WTC11 (cell line): Measurements from ENCODE around the gene KLF13. TPM values are rescaled to one million over a fixed set of nuclear protein-coding genes. Genes with fewer than 3 reads are reported as not detected.

Experiments used
- ATAC-seq: fragments of 200-7000 bp; cut with Tn5 transposase; 2 replicates; pipeline ENCODE4 v1.10.0; 2021; ENCODE audit warnings: mild to moderate bottlenecking, moderate library complexity
- CTCF ChIA-PET: fragments of 300-600 bp; sonication (Branson Sonifier 250); formaldehyde crosslinking; loops from one replicate; lab custom pipeline; 2021; ENCODE audit warnings: antibody characterized with exemption; lab: Charles Lee
- POLR2A ChIA-PET: fragments of 350-600 bp; sonication (Branson Sonifier 250); formaldehyde crosslinking; loops from one replicate; lab custom pipeline; 2021; ENCODE audit warnings: antibody characterized with exemption; lab: Charles Lee
- DNase-seq: peaks from one replicate; pipeline ENCODE4 v3.0.0; 2021; ENCODE audit warnings: low spot score
- H3K27ac Mint-ChIP-seq: 2 replicates; pipeline ENCODE4 v1.8.0; 2021; ENCODE audit warnings: mixed read lengths
- H3K27me3 Mint-ChIP-seq: 2 replicates; pipeline ENCODE4 v1.8.0; 2021; ENCODE audit warnings: low read depth, mild to moderate bottlenecking, moderate library complexity, mixed read lengths
- H3K36me3 Mint-ChIP-seq: 2 replicates; pipeline ENCODE4 v1.8.0; 2021; ENCODE audit warnings: mixed read lengths
- H3K4me1 Mint-ChIP-seq: 2 replicates; pipeline ENCODE4 v1.8.0; 2022; ENCODE audit warnings: mixed read lengths
- H3K4me3 Mint-ChIP-seq: 2 replicates; pipeline ENCODE4 v1.8.0; 2021; ENCODE audit warnings: mild to moderate bottlenecking, moderate library complexity, mixed read lengths
- H3K9me3 Mint-ChIP-seq: 2 replicates; pipeline ENCODE4 v1.8.0; 2021; ENCODE audit warnings: mixed read lengths
- ATF3 ChIP-seq: sonication (generic); formaldehyde crosslinking; conservative IDR thresholded peaks from 2 replicates; pipeline ENCODE4 v1.8.1; 2022; ENCODE audit warnings: mild to moderate bottlenecking, missing genetic modification reagents
- CREM ChIP-seq: sonication (generic); formaldehyde crosslinking; IDR thresholded peaks from 2 replicates; pipeline ENCODE4 v1.8.1; 2022; ENCODE audit warnings: mild to moderate bottlenecking, missing genetic modification reagents, moderate library complexity
- E2F5 ChIP-seq: sonication (generic); formaldehyde crosslinking; IDR thresholded peaks from 2 replicates; pipeline ENCODE4 v1.8.1; 2022; ENCODE audit warnings: mild to moderate bottlenecking, moderate library complexity, missing genetic modification reagents
- ELF4 ChIP-seq: sonication (generic); formaldehyde crosslinking; IDR thresholded peaks from 2 replicates; pipeline ENCODE4 v1.8.1; 2022; ENCODE audit warnings: low read depth, mild to moderate bottlenecking, moderate library complexity, missing genetic modification reagents
- FOXP1 ChIP-seq: sonication (generic); formaldehyde crosslinking; IDR thresholded peaks from 2 replicates; pipeline ENCODE4 v1.8.0; 2022; ENCODE audit warnings: missing genetic modification reagents, mild to moderate bottlenecking, moderate library complexity, borderline replicate concordance
- MAX ChIP-seq: sonication (generic); formaldehyde crosslinking; IDR thresholded peaks from 2 replicates; pipeline ENCODE4 v1.8.0; 2022; ENCODE audit warnings: mild to moderate bottlenecking, missing genetic modification reagents
- MYBL2 ChIP-seq: sonication (generic); formaldehyde crosslinking; IDR thresholded peaks from 2 replicates; pipeline ENCODE4 v1.8.1; 2023; ENCODE audit warnings: mild to moderate bottlenecking, moderate library complexity, missing genetic modification reagents
- NFATC4 ChIP-seq: fragments of 250-450 bp; sonication (Bioruptor Pico); IDR thresholded peaks from 2 replicates; pipeline ENCODE4 v1.9.0; 2021; ENCODE audit warnings: mild to moderate bottlenecking
- NR3C1 ChIP-seq: sonication (generic); formaldehyde crosslinking; conservative IDR thresholded peaks from 2 replicates; pipeline ENCODE4 v1.8.1; 2023; ENCODE audit warnings: low read depth, mild to moderate bottlenecking, missing genetic modification reagents
- RORB ChIP-seq: fragments of 250-450 bp; sonication (Bioruptor Pico); IDR thresholded peaks from 2 replicates; pipeline ENCODE4 v1.9.0; 2021; ENCODE audit warnings: mild to moderate bottlenecking
- SMAD3 ChIP-seq: sonication (generic); formaldehyde crosslinking; IDR thresholded peaks from 2 replicates; pipeline ENCODE4 v1.8.0; 2022; ENCODE audit warnings: missing genetic modification reagents, mild to moderate bottlenecking, borderline replicate concordance
- SOX15 ChIP-seq: fragments of 250-450 bp; sonication (Bioruptor Pico); IDR thresholded peaks from 2 replicates; pipeline ENCODE4 v1.9.0; 2021; ENCODE audit warnings: mild to moderate bottlenecking
- TEAD1 ChIP-seq: sonication (generic); formaldehyde crosslinking; IDR thresholded peaks from 2 replicates; pipeline ENCODE4 v1.8.0; 2022; ENCODE audit warnings: mild to moderate bottlenecking, missing genetic modification reagents
- TP53 ChIP-seq: sonication (generic); formaldehyde crosslinking; IDR thresholded peaks from 2 replicates; pipeline ENCODE4 v1.8.1; 2023; ENCODE audit warnings: mild to moderate bottlenecking, missing genetic modification reagents
- ZNF219 ChIP-seq: sonication (generic); formaldehyde crosslinking; IDR thresholded peaks from 2 replicates; pipeline ENCODE4 v1.8.0; 2023; ENCODE audit warnings: missing genetic modification reagents, mild to moderate bottlenecking, borderline replicate concordance
- ZNF317 ChIP-seq: sonication (generic); formaldehyde crosslinking; IDR thresholded peaks from 2 replicates; pipeline ENCODE4 v1.8.1; 2023; ENCODE audit warnings: low read depth, mild to moderate bottlenecking, moderate library complexity, missing genetic modification reagents, borderline replicate concordance
- ZNF396 ChIP-seq: fragments of 250-450 bp; sonication (Bioruptor Pico); IDR thresholded peaks from 2 replicates; pipeline ENCODE4 v1.8.0; 2021; ENCODE audit warnings: mild to moderate bottlenecking, moderate library complexity, borderline replicate concordance
- ZNF416 ChIP-seq: fragments of 250-450 bp; sonication (Bioruptor Pico); IDR thresholded peaks from 2 replicates; pipeline ENCODE4 v1.9.0; 2021; ENCODE audit warnings: mild to moderate bottlenecking, inconsistent platforms
- ZNF671 ChIP-seq: fragments of 250-450 bp; sonication (Bioruptor Pico); IDR thresholded peaks from 2 replicates; pipeline ENCODE4 v1.8.0; 2021; ENCODE audit warnings: mild to moderate bottlenecking
- total RNA-seq: library from RNA; stranded (reverse); gene quantifications from 3 replicates; pipeline ENCODE4 v1.2.3, GENCODE V29; 2021
- TF ChIP-seq, protein P1 (sequence below): sonication (generic); formaldehyde crosslinking; IDR thresholded peaks from 2 replicates; pipeline ENCODE4 v1.8.1; 2022; ENCODE audit warnings: missing genetic modification reagents, borderline replicate concordance
- TF ChIP-seq, protein P2 (sequence below): sonication (generic); formaldehyde crosslinking; conservative IDR thresholded peaks from 2 replicates; pipeline ENCODE4 v1.8.1; 2023; ENCODE audit warnings: mild to moderate bottlenecking, low read depth, missing genetic modification reagents, moderate library complexity

Gene KLF13
- total RNA-seq, 1 experiment from 2014 or later: 38.1 TPM

DNA sequence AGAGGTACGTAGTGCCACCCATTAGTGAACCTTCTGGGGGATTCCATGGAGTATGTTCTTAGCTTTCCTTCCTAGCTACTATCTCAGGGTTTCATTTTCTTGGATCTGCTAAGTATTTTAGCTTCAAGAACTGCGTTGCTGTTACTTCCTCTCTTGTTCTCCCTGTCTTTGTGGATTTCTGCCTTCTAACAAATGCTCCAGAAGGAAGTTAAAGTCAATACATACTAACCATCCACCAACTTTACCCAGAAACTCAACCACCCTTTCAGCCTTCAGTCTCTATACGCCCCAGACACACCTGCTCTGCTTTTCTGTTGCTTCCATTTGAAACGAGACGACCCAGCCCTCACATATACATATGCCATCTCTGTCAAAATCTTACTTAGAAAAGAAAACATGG lies 2.4 kb upstream of the KLF13 start:
- CTCF ChIA-PET: interaction anchor here (0.9 kb wide), 1 partner anchor 164 kb away, joined by 3 read pairs; no protein-coding TSS in a partner anchor
- H3K36me3 Mint-ChIP-seq: peaks cover 6% of the 10 kb centered on the region; the same call in 1 of the 2 replicates
- peaks cover 8% of the 10 kb centered on the region for H3K9me3 Mint-ChIP-seq
- TF ChIP-seq ELF4 (CRISPR knock-in tag) (no peak), NFATC4 (CRISPR knock-in tag) (no peak), TEAD1 (CRISPR knock-in tag) (no peak), ZNF671 (CRISPR knock-in tag) (no peak), CREM (CRISPR knock-in tag) (no peak), TP53 (CRISPR knock-in tag) (no peak), SOX15 (CRISPR knock-in tag) (no peak), ATF3 (no peak), ZNF219 (CRISPR knock-in tag) (no peak), SMAD3 (CRISPR knock-in tag) (no peak), ZNF416 (CRISPR knock-in tag) (no peak), ZNF396 (CRISPR knock-in tag) (no peak), MYBL2 (CRISPR knock-in tag) (no peak), RORB (CRISPR knock-in tag) (no peak), ZNF317 (CRISPR knock-in tag) (no peak), NR3C1 (CRISPR knock-in tag) (no peak), E2F5 (CRISPR knock-in tag) (no peak)
- TF ChIP-seq, protein P1, sequence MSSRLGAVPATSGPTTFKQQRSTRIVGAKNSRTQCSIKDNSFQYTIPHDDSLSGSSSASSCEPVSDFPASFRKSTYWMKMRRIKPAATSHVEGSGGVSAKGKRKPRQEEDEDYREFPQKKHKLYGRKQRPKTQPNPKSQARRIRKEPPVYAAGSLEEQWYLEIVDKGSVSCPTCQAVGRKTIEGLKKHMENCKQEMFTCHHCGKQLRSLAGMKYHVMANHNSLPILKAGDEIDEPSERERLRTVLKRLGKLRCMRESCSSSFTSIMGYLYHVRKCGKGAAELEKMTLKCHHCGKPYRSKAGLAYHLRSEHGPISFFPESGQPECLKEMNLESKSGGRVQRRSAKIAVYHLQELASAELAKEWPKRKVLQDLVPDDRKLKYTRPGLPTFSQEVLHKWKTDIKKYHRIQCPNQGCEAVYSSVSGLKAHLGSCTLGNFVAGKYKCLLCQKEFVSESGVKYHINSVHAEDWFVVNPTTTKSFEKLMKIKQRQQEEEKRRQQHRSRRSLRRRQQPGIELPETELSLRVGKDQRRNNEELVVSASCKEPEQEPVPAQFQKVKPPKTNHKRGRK (CRISPR knock-in tag): no peak
- TF ChIP-seq, protein P2, sequence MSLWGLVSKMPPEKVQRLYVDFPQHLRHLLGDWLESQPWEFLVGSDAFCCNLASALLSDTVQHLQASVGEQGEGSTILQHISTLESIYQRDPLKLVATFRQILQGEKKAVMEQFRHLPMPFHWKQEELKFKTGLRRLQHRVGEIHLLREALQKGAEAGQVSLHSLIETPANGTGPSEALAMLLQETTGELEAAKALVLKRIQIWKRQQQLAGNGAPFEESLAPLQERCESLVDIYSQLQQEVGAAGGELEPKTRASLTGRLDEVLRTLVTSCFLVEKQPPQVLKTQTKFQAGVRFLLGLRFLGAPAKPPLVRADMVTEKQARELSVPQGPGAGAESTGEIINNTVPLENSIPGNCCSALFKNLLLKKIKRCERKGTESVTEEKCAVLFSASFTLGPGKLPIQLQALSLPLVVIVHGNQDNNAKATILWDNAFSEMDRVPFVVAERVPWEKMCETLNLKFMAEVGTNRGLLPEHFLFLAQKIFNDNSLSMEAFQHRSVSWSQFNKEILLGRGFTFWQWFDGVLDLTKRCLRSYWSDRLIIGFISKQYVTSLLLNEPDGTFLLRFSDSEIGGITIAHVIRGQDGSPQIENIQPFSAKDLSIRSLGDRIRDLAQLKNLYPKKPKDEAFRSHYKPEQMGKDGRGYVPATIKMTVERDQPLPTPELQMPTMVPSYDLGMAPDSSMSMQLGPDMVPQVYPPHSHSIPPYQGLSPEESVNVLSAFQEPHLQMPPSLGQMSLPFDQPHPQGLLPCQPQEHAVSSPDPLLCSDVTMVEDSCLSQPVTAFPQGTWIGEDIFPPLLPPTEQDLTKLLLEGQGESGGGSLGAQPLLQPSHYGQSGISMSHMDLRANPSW (CRISPR knock-in tag): no peak
- H3K4me1 Mint-ChIP-seq: peaks cover 29% of the 10 kb centered on the region
- ATAC-seq (no peak), DNase-seq (no peak)
- peaks cover 17% of the 10 kb centered on the region for H3K27me3 Mint-ChIP-seq
- no peak overlapping the region for H3K27ac Mint-ChIP-seq
- POLR2A ChIA-PET: no interaction called here
- no peak overlapping the region for H3K4me3 Mint-ChIP-seq

DNA sequence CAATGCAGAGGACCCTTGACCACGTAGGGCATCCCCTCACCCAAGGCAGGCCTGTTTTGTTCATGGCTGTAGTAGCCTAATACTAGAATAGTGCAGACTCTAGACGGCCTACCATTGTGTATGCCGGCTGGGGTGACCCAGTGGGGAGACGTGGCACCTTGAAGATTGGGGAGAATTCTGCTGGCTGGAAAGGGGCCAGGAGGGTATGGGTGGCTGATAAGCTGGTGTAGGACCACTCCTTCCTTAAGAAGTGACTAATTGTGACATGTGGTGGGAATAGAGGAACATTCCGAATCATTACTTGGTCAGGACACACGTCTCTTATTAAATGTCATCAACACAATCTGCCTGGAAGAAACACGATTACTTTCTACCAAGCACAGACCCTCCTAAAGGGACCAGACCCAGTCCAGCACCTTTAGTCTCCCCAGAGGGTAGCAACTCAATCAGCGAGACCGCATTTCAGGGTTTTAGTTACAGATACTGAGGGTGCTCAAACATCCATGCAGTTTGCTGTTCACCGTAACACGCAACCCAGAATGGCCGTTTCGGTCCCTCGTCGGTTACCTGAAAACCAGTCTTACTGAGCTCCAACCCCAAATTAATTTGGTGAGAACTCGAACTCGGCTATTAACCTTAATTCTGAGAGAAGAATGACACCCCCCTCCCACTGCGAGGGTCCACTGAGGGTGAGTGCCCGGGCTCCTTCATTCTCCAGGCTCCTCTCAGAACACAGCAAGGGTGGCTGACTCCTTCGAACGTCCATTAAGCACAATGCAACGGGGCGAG lies 1.6 kb upstream of the KLF13 start:
- CTCF ChIA-PET: interaction anchor here (0.7 to 1.7 kb wide), 6 partner anchors 19 to 164 kb away, joined by 3 to 10 read pairs (median 6); no protein-coding TSS in a partner anchor
- TF ChIP-seq MAX (0 out of 2 replicates have a peak, but pooled peaks have one; percentile 1), FOXP1 (CRISPR knock-in tag) (no peak)
- no peak for DNase-seq
- no peak for ATAC-seq
- Mint-ChIP-seq H3K4me3 (peak overlapping the region; percentile 78), H3K27ac (peak overlapping the region; percentile 41; the same call in 1 of the 2 replicates), H3K4me1 (peaks cover 28% of the 10 kb centered on the region), H3K36me3 (peaks cover 6% of the 10 kb centered on the region; the same call in 1 of the 2 replicates), H3K27me3 (peaks cover 17% of the 10 kb centered on the region), H3K9me3 (peaks cover 8% of the 10 kb centered on the region)
- POLR2A ChIA-PET: no interaction called here
